HuH-7.5 (cell line): ENCODE data around the gene ARHGEF40.

ENCODE experiments used
- DNase-seq: peaks from one replicate; pipeline ENCODE4 v3.0.0; 2011; ENCODE audit warnings: low spot score

The ARHGEF40 gene

DNA sequence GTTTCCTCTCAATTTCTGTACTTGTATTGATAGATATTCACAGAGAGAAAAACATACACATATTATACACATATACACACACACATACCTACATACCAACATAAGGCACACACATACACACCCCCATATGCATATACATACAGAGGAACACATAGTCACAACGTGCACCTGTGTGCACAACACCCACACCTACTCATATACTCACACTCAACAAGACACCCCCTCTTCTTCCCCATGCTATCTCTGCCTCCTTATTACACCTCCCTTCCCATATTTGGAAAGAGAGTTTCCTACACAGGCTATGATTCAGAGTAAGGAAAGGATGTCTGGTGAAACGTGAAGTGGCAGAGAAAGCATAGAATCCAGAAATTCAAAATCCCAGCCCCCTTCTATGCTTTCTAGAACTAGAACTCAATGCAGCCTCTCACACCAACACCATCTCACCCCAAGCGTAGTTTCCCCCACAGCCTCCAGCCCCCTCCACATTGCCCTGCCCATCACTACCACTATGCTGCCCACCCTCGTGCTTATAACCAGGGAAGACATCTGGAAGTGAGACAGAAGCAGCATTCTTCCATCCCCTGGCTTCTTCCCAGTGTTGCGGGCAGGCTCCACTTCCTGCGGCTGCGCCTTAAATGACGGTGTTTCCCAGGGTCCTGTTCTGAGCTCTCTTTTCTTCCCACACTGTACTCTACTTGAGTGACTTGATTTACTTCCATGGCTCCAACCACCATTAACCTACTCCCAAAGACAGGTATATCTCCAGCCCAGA, 10.1 kb upstream of the ARHGEF40 start:
- no peak for DNase-seq

DNA sequence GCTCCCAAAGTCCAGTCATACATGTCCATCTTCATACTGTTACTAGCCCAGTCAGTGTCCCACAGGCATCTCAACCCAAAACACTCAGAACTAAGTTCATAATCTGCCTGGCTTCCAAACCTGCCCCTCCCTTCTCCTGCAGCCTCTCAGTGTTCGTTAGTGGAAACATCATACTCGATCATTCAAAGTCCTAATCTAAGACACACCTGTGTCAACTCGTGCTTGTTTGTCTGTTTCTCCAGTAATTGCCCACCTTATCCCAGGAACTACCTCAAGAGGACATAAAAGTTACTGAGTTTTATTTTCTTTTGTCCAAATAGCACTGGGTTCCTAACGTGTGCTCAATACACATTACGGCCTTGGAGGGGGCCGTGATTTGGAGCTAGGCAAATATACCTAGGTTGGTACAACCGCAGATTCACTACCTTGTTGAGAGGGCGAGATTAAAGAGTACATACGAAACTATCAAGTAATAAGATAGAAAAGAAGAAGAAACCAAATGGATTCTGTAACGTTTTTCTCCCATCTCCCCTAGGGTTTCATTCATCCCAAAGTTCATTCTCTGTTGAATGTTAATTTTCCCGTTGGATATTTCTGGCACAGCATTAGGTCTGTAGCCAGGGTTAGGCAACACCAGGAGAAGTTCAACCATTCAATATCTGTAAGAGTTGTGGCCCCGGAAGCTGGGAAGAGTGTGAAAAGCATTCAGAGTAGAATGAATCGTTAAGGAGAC, 9.3 kb upstream of the ARHGEF40 start:
- no peak for DNase-seq

DNA sequence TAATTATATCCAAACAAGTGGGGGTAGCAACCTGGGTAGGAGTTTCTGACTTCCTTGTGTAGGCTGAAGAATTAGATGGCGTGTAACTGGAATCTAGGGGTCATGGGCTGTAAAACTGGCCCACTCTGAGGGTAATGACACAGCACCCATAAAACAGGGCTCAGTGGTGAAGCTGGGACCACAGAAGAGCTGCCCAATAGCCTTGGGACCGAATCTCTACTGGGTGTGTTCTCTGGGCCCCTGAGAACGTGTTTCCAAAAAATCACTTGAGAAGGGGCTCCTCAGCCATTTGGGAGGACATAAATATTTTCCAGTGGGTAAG, 8.8 kb upstream of the ARHGEF40 start:
- DNase-seq, result no peak

DNA sequence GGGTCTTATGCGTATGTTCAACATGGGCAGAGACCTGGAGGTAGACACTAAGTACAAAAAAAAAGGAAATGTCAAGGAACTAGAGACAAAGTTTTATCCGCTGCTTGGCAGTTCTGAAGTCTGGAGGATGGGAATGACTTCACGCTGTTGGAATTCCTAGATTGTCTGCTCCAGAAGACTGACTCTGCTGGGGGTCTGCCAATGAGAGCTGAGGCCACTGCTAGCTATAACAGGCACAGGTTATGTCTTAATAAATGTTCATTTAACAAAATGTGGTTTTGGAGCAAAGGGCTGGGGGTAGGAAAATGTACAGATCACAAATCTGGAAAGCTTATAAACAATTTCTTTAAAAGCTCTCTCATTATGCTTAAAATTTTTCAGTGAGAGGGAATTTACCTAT, 6.6 kb upstream of the ARHGEF40 start:
- no peak for DNase-seq

DNA sequence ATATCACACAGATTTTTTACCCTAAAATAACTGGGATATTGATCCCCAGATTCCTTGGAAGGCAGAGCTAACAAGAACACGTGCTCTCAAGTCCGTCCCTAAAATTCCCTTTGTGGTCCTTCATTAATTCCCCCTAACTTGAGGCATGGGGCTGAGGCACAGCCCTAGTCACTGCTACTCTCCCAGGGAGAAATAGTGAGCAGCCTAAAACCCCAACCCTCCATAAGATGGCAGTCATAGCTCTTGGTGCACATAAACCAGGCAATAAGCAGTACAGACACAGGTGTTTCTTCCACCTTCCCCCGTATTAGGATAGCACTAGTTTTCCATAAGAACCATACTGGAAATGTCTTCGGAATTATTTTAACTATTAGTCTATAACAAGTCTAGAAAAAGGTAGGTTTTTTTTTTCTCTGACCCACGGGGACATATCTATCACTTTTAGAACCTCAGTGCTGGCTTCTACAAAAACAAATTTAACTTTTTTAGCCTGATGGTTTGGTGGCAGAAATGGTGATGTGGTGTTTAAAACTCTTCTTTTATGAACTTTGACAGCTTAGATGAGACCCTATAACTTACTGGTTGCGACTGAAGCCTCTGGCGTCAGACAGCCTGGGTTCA, 3.1 kb upstream of the ARHGEF40 start:
- no peak for DNase-seq

DNA sequence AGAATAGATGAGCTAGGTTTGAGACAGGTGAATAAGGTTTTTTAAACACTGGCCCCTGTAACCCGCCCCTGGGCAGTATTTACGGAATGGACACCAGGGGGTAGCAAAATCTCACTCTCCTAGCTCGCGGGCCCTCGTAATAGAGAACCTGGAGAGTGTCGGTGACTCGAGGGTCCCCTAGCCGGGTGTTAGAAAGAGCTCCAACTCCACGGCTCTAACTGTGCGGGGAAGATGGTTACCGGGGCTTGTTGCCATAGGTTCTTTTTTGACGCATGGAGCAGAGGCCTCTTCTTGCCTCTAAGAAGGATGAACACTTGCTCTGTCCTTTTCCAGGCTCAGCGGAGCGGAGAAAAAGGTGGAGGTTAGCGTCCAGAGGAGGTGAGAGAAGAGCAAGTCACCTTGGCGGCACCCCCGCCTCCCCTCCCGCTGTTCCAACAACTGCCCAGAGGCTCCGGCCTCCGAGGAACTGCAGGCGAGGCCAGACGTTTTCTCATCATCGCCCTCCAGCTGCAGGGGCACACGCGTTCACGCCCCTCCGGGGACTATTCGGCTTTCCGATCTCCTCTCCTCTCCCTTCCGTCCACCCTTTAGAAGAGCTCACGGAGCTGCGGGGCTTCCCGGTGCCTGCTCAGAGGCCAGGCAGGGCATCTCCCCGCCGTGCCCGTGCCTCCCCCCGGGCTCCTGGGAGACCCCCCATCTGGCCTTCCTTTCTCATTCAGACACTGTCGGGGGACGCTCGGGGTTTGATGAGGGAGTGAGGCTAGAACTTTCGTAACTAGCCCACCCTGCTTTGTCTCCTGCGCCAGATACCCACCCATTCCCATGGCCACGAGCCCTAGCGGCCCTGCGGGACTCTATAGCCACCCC, 1.4 kb upstream of the ARHGEF40 start:
- peak; percentile 82 for DNase-seq

DNA sequence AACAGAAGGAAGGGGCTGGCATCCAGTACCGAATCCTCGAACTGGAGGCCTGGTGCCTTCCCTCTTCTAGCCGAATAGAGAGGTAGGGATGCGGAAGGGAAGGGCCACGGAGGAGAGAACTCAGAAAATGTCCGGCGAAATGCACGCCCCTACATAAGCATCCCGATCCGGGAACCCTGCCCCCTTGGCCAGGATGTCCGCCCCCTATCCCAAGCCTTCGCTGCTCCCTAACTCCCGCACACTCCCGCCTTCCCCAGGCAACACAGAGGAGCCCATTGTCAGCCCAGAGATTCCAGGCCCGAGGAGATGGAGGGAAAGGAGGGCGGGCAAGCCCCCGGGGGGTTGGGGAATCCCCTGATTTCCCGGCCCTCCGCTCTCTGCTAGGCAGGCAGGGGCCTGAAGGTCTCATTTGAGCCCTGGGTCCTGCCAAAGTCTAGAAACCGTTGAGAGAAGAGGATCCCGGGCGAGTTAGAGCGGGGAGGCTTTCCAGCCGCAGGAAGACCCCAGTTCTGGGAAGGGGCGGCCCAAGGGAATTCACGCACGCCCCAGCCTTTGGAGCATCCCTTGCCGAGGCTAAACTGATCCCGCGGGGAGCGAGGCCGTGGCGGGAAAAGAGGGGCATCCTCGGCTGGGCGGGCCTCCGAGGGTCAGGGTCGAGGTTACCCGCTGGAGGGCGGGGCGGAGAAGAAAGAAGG, 569 bp upstream of the ARHGEF40 start:
- DNase-seq, result peak; percentile 60

DNA sequence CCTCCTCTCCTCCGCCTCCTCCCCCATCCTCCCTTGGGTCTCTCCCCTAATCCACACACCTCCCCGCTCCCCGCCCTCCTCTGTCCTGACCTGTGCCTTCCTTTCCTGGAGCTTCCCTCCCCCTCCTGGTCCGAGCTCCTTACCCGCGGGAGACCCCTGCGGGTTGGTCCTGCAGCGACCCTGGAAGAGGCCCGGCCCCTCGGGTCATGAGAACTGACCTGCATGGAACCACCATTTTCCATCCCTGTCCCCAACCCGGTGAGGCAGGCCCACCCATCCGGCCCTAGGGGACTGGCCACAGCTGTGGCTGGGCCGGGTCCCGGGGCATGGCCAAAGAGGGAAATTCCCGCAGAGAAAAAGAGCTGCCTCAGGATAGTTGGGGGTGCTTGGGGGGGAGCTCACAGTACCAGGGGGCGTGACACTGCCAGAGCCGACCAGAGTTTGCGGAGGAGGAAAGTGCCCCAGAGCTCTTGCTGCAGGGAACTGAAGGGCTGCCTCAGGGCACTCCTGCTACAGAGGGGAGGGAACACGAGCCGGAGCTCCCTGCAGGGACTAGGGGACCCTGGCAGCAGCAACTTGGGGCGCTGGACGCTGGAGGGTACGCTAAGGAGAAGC, 613 bp downstream of the ARHGEF40 start:
- DNase-seq, result peak; percentile 59

DNA sequence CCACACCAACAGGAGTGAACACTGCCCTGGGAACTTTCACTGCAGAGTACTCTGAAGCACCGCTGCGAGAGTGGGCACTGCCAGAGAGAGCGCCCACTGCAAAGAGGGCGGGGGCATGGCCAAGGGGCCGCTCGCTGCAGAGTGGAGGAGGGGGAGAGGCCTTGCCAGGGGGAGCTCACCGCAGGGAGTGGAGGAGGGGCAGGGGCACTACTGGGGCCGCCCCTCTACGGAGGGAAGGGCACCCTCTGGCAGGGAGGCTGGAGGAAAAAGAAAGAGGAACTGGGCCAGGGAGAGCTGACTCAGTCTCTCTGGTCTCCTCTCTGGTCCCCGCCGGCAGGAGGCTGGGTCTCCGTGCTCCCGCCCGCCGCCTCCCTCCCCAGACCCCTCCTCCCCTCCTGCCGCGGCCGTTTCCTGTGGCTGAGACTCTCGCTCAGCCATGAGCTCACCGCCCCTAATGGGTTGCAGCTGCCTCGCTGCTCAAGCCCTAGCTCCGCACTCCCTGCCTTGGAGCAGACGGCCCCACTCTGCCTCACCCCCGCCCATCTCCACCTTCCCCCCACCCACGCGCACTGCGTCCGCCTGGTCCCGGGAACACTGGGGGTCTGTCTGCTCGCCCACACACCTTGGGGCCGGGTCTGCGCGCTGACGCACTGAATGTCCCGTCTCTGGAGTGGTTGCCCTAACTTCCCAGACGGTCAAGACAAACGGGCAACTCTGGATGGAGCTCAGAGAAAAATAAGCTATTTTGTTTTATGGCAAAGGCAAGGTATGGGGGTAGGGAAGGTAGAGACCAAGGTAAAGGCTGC, 1.3 kb downstream of the ARHGEF40 start:
- DNase-seq, result peak; percentile 73

DNA sequence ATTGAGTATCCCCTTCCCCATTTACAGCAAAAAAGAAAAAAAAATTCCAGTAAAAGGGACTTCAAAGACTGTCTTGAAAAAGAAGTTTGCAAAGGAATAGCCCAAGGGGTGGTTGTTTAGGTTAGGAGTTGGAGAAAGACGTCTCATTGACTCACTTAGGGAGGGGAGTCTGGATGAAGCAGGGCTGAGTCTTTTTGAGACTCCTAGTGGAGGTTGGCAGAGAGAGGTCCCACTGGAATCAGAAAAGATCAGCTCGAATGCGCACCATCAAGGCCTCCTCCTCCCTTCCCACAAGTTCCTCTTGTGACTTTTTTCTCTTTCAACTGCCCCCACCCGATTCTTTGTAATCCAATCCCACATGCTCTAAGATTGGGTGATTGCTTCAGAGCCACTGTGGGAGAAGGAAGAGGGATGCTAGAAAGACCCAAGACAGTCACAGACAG, 1.9 kb downstream of the ARHGEF40 start:
- no peak for DNase-seq

DNA sequence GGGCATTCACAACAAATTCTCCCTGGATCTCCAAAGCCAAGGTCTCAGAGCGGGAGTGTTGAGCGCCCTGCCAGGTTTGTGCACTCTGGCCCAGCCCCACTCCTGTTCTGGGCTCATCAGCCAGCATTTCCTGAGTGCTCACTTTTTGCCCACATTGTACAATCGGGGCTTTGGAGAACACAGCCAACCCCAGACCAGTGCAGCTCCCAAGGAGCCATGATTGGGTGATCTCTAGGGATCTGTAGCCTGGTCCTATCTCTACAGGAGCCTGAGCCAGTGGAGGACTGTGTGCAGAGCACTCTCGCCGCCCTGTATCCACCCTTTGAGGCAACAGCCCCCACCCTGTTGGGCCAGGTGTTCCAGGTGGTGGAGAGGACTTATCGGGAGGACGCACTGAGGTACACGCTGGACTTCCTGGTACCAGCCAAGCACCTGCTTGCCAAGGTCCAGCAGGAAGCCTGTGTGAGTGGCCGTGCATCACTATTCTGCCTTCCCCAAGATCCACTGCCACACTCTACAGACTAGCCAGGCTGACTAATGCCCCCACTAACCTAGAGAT, 2.8 kb downstream of the ARHGEF40 start:
- DNase-seq, result no peak

DNA sequence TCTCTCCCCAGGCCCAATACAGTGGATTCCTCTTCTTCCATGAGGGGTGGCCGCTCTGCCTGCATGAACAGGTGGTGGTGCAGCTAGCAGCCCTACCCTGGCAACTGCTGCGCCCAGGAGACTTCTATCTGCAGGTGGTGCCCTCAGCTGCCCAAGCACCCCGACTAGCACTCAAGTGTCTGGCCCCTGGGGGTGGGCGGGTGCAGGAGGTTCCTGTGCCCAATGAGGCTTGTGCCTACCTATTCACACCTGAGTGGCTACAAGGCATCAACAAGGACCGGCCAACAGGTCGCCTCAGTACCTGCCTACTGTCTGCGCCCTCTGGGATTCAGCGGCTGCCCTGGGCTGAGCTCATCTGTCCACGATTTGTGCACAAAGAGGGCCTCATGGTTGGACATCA, 3.8 kb downstream of the ARHGEF40 start:
- DNase-seq, result no peak

DNA sequence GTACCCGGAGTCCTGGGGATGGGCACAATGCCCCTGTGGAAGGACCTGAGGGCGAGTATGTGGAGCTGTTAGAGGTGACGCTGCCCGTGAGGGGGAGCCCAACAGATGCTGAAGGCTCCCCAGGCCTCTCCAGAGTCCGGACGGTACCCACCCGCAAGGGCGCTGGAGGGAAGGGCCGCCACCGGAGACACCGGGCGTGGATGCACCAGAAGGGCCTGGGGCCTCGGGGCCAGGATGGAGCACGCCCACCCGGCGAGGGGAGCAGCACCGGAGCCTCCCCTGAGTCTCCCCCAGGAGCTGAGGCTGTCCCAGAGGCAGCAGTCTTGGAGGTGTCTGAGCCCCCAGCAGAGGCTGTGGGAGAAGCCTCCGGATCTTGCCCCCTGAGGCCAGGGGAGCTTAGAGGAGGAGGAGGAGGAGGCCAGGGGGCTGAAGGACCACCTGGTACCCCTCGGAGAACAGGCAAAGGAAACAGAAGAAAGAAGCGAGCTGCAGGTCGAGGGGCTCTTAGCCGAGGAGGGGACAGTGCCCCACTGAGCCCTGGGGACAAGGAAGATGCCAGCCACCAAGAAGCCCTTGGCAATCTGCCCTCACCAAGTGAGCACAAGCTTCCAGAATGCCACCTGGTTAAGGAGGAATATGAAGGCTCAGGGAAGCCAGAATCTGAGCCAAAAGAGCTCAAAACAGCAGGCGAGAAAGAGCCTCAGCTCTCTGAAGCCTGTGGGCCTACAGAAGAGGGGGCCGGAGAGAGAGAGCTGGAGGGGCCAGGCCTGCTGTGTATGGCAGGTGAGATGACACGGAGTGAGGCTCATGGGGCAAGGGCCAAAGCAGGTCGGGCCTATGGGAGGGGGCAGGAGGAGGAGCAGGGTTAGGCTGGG, 4.5 kb downstream of the ARHGEF40 start:
- peak; percentile 3 for DNase-seq

DNA sequence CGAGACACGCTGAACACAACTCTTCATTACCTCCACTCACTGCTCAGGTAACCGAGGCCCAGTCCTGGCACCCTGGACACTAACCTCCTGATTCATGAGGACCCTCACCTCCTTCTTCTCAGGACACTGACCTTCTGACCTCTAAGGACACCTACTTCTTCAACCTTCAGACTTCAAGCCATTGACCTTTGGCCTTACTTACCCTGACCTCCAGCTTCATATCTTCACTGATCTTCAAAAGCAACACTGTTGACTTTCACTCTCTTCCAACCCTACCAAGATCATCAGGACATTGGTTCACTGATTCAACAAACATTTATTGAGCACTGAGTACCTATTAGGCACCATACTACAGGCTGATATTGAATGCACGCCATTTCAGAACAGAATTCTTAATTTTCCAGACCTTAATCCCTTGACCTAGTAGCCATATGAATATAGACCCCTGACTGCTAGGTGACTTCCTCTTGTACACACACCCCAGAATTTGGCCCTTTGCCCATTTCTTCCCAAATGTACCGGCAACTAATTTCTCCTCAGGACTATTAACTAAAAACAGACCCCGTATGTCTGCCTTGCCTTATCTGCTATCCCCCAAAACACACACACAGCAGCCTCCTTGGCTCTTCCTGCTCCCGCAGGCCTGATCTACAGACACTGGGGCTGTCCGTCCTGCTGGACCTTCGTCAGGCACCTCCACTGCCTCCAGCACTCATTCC, 5.8 kb downstream of the ARHGEF40 start:
- DNase-seq, result peak; percentile 5

DNA sequence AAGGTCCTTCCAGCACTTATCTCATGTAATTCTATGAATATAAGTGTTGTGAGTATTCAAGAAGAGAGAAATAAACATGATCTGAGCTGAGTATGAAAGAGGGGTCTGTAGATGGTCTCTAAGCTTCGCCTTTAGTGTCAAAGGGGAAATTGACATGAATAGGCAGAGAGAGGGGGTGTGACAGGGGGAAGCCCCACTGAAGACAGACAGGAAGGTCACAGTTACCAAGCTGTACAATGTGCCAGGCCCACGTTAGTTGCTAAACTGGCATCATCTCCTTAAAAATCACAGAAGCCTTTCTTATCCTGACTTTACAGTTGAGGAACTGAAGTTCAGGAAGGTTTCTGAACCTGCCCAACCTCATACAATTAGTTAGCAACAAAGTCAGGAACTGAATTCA, 7.6 kb downstream of the ARHGEF40 start:
- DNase-seq, result no peak

DNA sequence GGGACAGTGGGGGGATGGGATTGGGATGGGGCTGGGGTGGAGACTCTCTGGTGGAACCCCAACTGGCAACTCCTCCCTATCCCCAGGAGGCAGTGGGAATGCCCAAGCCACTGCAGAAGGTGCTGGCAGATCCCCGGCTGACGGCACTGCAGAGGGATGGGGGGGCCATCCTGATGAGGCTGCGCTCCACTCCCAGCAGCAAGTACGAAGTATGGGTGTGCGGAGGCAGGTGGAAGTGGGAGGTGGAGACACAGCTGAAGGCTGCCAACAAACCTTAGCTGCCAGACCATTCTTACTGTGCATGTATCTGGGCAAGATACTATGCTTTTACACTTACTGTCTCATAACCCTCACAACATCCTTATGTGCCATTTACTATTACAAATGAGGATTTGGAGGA, 8.2 kb downstream of the ARHGEF40 start:
- no peak for DNase-seq

DNA sequence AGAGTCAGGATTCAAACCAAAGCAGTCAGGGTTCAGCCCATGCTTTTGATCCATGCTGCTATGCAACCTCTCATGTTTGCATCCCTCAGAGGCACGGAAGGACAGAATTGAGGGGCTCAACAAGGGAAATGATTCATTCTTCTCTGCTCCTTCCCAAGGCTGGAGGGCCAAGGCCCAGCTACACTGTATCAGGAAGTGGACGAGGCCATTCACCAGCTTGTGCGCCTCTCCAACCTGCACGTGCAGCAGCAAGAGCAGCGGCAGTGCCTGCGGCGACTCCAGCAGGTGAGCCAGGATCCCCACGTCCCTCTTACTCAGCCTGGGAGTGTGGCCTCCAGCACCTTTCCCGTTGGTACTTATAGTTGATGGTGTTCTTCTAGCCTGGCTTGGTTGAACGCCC, 8.6 kb downstream of the ARHGEF40 start:
- DNase-seq, result no peak

DNA sequence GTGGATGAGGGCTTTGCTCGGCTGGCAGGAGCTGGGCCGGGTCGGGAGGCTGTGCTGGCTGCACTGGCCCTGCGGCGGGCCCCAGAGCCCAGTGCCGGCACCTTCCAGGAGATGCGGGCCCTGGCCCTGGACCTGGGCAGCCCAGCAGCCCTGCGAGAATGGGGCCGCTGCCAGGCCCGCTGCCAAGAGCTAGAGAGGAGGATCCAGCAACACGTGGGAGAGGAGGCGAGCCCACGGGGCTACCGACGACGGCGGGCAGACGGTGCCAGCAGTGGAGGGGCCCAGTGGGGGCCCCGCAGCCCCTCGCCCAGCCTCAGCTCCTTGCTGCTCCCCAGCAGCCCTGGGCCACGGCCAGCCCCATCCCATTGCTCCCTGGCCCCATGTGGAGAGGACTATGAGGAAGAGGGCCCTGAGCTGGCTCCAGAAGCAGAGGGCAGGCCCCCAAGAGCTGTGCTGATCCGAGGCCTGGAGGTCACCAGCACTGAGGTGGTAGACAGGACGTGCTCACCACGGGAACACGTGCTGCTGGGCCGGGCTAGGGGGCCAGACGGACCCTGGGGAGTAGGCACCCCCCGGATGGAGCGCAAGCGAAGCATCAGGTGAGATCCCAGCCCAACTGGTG, 11.5 kb downstream of the ARHGEF40 start:
- no peak for DNase-seq
